Measurements from ENCODE around the gene VIT. TPM values are rescaled to one million over a fixed set of nuclear protein-coding genes. Genes with fewer than 3 reads are reported as not detected.
"Not testable (repeated sequence)": the region's sequence is repeated elsewhere in the genome, so short reads cannot be mapped to it uniquely, and the experiment has no call there.

The VIT gene
- total RNA-seq, 2 experiments from 2014 or later: not detected

DNA sequence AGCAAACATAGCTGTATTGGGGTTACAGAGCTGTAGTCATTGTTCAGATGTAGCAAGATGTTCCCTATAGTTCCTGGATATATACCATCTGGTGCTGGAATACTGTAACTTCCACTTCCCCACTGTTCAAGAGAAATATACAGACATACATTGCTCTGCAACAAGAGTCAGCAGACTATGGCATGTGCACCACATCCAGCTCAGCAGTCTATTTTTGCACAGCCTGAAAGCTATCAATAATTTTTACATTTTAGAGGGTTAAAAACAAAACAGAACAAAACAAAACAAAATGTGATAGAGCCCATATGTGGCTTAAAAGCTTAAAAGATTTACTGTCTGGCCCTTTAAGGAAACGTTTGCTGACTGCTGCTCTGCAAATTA, 31.8 kb upstream of the VIT start:
- Mint-ChIP-seq H3K4me1 (no peaks in the 10 kb centered on the region), H3K9me3 (no peaks in the 10 kb centered on the region), H3K27me3 (peaks cover 11% of the 10 kb centered on the region), H3K36me3 (ENCODE audit: low read depth) (no peaks in the 10 kb centered on the region), H3K27ac (no peak overlapping the region), H3K4me3 (no peak overlapping the region)
- ChIA-PET CTCF (interaction anchor here (0.6 to 2.9 kb wide), 10 partner anchors 12 to 562 kb away, joined by 3 to 25 read pairs (median 4); partner anchors contain the start of gene CRIM1), POLR2A (no interaction called here)
- no peak for DNase-seq

DNA sequence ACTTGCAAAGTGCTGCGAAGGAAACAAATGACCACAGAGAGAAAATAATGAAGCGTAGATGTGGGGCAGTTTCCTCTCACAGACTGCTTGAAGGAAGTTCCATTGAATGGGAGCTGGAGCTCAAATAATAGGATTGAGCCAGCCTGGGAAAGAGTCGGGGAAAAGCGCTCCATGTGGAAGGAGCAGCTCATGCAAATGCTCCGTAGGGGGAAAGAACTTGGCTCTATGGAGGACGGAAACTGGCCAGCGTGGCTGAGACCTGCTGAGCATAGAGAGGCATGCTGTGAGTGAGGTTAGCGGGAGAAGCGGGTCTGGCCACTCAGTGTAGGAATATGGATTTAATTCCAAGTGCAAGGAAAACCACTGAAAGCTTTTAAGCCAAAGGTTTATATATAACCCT, 28.6 kb upstream of the VIT start:
- Mint-ChIP-seq H3K4me3 (no peak overlapping the region), H3K36me3 (ENCODE audit: low read depth) (no peaks in the 10 kb centered on the region), H3K27me3 (peaks cover 19% of the 10 kb centered on the region), H3K4me1 (no peaks in the 10 kb centered on the region), H3K27ac (no peak overlapping the region), H3K9me3 (no peaks in the 10 kb centered on the region)
- POLR2A ChIA-PET: no interaction called here
- no peak for DNase-seq
- CTCF ChIA-PET: interaction anchor here (1.0 kb wide), 1 partner anchor 9 kb away, joined by 3 read pairs; no protein-coding TSS in a partner anchor

DNA sequence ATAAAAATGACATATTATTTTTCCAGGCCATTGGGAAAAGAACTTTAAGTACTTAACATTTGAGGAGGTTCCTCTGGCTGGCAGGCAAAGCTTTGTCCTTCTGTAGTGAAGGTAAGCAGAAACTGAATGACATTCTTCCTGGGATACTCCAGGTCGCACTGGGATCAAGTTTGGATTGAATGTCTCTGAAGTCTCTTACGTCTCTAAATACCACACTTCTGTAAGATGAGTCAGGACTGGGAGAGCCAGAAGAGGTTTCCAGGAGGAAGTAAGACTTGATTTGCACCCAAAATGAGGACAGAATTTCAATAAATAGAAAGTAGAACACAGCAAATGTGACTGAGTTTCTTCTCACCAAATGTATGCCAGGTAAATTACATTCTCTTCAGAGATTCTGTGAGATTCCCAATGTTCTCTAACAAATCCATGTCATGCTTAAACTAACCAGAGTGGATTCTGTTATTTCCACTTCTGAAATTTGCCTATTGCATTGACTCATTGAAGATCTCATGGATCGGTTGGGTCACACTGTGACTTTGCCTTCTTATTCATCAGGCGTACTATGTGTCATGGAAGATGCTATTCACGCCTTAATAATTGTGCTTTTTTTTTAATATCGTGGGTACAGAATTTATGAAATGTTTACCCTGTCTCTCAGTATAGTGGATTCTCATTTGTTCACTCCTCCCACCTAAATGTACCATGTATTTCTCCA, 25.5 kb upstream of the VIT start:
- Mint-ChIP-seq H3K4me1 (no peaks in the 10 kb centered on the region), H3K27ac (no peak overlapping the region), H3K27me3 (peaks cover 22% of the 10 kb centered on the region), H3K4me3 (no peak overlapping the region), H3K36me3 (ENCODE audit: low read depth) (no peaks in the 10 kb centered on the region), H3K9me3 (no peaks in the 10 kb centered on the region)
- DNase-seq: no peak
- CTCF ChIA-PET: no interaction called here
- POLR2A ChIA-PET: no interaction called here

- CTCF ChIA-PET: no interaction called here
- Mint-ChIP-seq H3K9me3 (no peaks in the 10 kb centered on the region), H3K27ac (no peak overlapping the region), H3K36me3 (ENCODE audit: low read depth) (no peaks in the 10 kb centered on the region), H3K4me3 (no peak overlapping the region), H3K27me3 (peaks cover 27% of the 10 kb centered on the region), H3K4me1 (no peaks in the 10 kb centered on the region)
- DNase-seq: no peak
- POLR2A ChIA-PET: no interaction called here
Observed at GRCh38 chr2:36671731-36672130, 24.8 kb upstream of the VIT start.

DNA sequence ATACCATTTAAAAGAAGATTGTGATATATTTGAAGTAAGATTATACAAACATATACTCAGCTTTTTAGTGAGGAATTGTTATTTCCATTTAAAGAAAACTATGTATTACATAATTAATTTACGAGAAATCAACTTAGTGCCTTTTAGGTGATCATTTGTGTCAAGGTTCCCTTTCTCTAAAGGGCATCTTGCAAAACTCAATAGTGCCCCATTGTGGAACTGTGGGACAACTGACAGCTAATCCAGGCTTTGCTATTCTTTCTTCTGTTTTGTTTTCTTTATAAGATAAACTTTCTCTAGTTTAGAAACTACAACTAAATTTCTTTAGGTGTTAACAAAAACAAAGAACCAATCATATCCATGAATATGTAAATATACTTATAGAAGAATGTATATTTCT, 24.3 kb upstream of the VIT start:
- POLR2A ChIA-PET: no interaction called here
- H3K4me1 Mint-ChIP-seq: peaks cover under 1% of the 10 kb centered on the region
- CTCF ChIA-PET: no interaction called here
- H3K9me3 Mint-ChIP-seq: no peaks in the 10 kb centered on the region
- H3K27me3 Mint-ChIP-seq: peaks cover 29% of the 10 kb centered on the region
- no peaks in the 10 kb centered on the region for H3K36me3 Mint-ChIP-seq (ENCODE audit: low read depth)
- no peak for DNase-seq
- H3K4me3 Mint-ChIP-seq: no peak overlapping the region
- H3K27ac Mint-ChIP-seq: no peak overlapping the region

DNA sequence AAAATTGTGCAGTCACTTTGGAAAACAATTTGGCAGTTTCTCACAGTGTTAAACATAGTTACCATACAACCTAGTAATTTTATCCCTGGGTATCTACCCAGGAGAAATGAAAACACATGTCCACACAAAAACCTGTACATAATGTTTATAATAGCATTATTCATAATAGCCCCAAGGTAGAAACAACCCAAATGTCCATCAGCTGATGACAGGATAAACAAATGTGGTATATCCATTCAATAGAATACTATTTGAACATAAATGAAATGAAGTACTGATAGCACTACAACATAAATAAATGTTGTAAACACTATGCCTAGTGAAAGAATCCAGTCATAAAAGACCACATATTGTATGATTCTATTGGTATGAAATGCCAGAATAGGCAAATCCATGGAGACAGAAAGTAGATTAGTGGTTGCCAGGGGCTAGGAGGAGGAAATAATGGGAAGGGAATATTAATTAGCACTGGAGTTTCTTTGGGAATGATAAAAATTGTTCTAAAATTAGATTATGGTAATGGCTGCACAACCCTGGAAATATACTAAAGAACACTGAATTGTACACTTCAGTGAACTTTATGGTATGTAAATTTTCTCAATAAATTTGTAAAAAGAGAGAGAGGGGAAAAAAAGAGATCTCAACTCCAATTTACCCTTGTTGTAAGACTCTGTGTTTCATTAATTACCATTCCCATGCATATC, 20.8 kb upstream of the VIT start:
- ChIA-PET CTCF (no interaction called here), POLR2A (no interaction called here)
- no peaks in the 10 kb centered on the region for H3K36me3 Mint-ChIP-seq (ENCODE audit: low read depth)
- peaks cover 35% of the 10 kb centered on the region for H3K27me3 Mint-ChIP-seq
- H3K4me1 Mint-ChIP-seq: peaks cover 2% of the 10 kb centered on the region
- peaks cover 4% of the 10 kb centered on the region for H3K9me3 Mint-ChIP-seq
- H3K4me3 Mint-ChIP-seq: no peak overlapping the region
- H3K27ac Mint-ChIP-seq: no peak overlapping the region
- no peak for DNase-seq

DNA sequence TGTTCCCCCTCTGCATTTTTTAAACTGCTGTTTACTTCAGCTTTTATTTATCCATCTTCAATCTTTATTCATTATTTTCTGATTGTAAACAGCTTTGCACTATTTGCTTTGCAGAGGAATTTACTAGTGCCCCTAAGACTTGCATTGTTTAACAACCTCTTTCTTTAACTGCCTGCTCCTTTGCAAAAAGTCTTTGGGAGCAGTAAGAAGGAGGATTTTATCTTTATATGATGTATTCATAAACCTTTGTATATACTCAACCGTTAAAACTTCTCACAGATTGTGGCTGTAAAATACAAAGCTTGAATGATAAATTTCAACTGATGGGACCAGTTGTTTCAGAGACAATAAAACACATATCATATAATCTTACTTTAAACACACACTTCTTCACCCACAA, 20.1 kb upstream of the VIT start:
- Mint-ChIP-seq H3K27ac (no peak overlapping the region), H3K27me3 (peaks cover 37% of the 10 kb centered on the region), H3K36me3 (ENCODE audit: low read depth) (no peaks in the 10 kb centered on the region), H3K4me3 (no peak overlapping the region), H3K4me1 (peaks cover 2% of the 10 kb centered on the region), H3K9me3 (peaks cover 4% of the 10 kb centered on the region)
- no peak for DNase-seq
- POLR2A ChIA-PET: no interaction called here
- CTCF ChIA-PET: no interaction called here

GRCh38 chr2:36677386-36677785, 19.1 kb upstream of the VIT start:
- H3K9me3 Mint-ChIP-seq: peaks cover 4% of the 10 kb centered on the region
- H3K4me3 Mint-ChIP-seq: no peak overlapping the region
- POLR2A ChIA-PET: no interaction called here
- H3K27ac Mint-ChIP-seq: no peak overlapping the region
- peaks cover 2% of the 10 kb centered on the region for H3K4me1 Mint-ChIP-seq
- peaks cover 37% of the 10 kb centered on the region for H3K27me3 Mint-ChIP-seq
- CTCF ChIA-PET: interaction anchor here (1.5 kb wide), 1 partner anchor 13 kb away, joined by 6 read pairs; no protein-coding TSS in a partner anchor
- no peaks in the 10 kb centered on the region for H3K36me3 Mint-ChIP-seq (ENCODE audit: low read depth)
- DNase-seq: no peak

DNA sequence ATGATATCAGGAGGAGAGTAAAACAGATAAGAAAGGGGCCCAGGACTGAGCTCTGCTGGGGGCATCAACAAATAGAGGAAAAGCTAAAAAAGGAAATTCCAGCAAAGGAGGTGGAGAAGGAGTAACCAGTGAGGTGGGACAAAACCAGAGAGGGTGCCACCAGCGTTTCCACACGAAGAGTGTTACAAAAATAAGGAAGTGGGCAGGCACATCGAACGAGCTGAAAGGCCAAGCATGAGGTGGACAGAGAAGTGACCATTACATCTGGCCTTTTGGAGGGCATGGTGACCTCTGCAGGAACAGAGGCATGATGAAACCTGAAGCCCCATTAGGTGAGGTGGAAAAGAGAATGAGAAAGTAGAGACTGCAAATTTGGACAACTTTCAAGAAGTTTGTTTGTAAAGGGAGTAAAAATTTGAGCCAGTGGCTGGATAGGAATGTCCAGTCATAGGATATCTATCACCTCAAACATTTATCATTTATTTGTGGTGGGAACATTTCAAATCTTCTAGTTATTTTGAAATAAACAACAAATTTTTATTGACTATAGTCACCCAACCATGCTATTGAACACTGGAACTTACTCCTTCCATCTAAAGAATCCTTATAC, 18.4 kb upstream of the VIT start:
- Mint-ChIP-seq H3K4me1 (peaks cover 2% of the 10 kb centered on the region), H3K4me3 (no peak overlapping the region), H3K9me3 (peaks cover 4% of the 10 kb centered on the region), H3K27ac (no peak overlapping the region), H3K27me3 (peaks cover 44% of the 10 kb centered on the region), H3K36me3 (ENCODE audit: low read depth) (no peaks in the 10 kb centered on the region)
- ChIA-PET CTCF (interaction anchor here (1.5 kb wide), 1 partner anchor 14 kb away, joined by 6 read pairs; no protein-coding TSS in a partner anchor), POLR2A (no interaction called here)
- DNase-seq: no peak

- Mint-ChIP-seq H3K4me3 (no peak overlapping the region), H3K4me1 (peaks cover 2% of the 10 kb centered on the region), H3K27me3 (peaks cover 45% of the 10 kb centered on the region), H3K36me3 (ENCODE audit: low read depth) (no peaks in the 10 kb centered on the region), H3K27ac (no peak overlapping the region), H3K9me3 (peaks cover 4% of the 10 kb centered on the region)
- DNase-seq: no peak
- ChIA-PET CTCF (no interaction called here), POLR2A (no interaction called here)
Observed at GRCh38 chr2:36678856-36679255, 17.7 kb upstream of the VIT start.

GRCh38 chr2:36680012-36680411, 16.5 kb upstream of the VIT start:
- peaks cover 4% of the 10 kb centered on the region for H3K9me3 Mint-ChIP-seq
- H3K27me3 Mint-ChIP-seq: peaks cover 46% of the 10 kb centered on the region
- ChIA-PET CTCF (no interaction called here), POLR2A (no interaction called here)
- DNase-seq: no peak
- H3K36me3 Mint-ChIP-seq (ENCODE audit: low read depth): no peaks in the 10 kb centered on the region
- no peak overlapping the region for H3K27ac Mint-ChIP-seq
- H3K4me3 Mint-ChIP-seq: no peak overlapping the region
- H3K4me1 Mint-ChIP-seq: peaks cover 2% of the 10 kb centered on the region

DNA sequence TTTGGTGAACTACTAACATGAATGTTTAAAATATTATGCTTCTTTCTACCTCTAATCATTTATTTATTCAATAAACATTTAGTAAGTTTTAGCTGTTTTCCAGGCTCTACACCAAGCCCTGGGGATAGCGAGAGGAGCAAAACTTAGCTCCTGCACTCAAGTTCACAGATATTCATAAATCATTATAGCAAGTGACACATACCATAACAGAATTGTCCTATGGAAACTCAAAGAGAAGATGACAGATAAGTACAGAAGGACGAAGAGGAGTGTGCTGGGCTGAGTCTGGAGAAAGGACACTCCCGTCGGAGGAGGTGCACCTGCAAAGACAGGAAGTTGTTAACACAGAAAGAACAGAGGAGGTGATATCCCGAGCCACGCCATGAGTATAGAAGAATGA, 13.9 kb upstream of the VIT start:
- no peaks in the 10 kb centered on the region for H3K36me3 Mint-ChIP-seq (ENCODE audit: low read depth)
- H3K4me1 Mint-ChIP-seq: no peaks in the 10 kb centered on the region
- peaks cover 32% of the 10 kb centered on the region for H3K27me3 Mint-ChIP-seq
- H3K27ac Mint-ChIP-seq: no peak overlapping the region
- CTCF ChIA-PET: no interaction called here
- H3K9me3 Mint-ChIP-seq: peaks cover 4% of the 10 kb centered on the region
- H3K4me3 Mint-ChIP-seq: no peak overlapping the region
- DNase-seq: no peak
- POLR2A ChIA-PET: no interaction called here

GRCh38 chr2:36683002-36683401, 13.5 kb upstream of the VIT start:
- POLR2A ChIA-PET: no interaction called here
- H3K27me3 Mint-ChIP-seq: peaks cover 29% of the 10 kb centered on the region
- H3K36me3 Mint-ChIP-seq (ENCODE audit: low read depth): no peaks in the 10 kb centered on the region
- no peak overlapping the region for H3K27ac Mint-ChIP-seq
- H3K9me3 Mint-ChIP-seq: peaks cover 4% of the 10 kb centered on the region
- H3K4me3 Mint-ChIP-seq: no peak overlapping the region
- CTCF ChIA-PET: no interaction called here
- no peak for DNase-seq
- no peaks in the 10 kb centered on the region for H3K4me1 Mint-ChIP-seq

DNA sequence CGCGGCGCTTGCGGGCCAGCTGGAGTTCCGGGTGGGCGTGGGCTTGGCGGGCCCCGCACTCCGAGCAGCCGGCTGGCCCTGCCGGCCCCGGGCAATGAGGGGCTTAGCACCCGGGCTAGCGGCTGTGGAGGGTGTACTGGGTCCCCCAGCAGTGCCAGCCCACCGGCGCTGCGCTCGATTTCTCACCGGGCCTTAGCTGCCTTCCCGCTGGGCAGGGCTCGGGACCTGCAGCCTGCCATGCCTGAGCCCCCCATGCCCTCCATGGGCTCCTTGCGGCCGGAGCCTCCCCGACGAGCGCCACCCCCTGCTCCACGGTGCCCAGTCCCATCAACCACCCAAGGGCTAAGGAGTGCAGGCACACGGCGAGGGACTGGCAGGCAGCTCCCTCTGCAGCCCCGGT, 8.2 kb upstream of the VIT start:
- H3K36me3 Mint-ChIP-seq (ENCODE audit: low read depth); POLR2A ChIA-PET; DNase-seq; H3K4me3 Mint-ChIP-seq; H3K9me3 Mint-ChIP-seq; CTCF ChIA-PET; H3K27me3 Mint-ChIP-seq; H3K4me1 Mint-ChIP-seq; H3K27ac Mint-ChIP-seq: not testable (repeated sequence)
